ENCODE results near the gene SLC17A4. TPM values are rescaled to one million over a fixed set of nuclear protein-coding genes. Genes with fewer than 3 reads are reported as not detected.

The SLC17A4 gene
- not detected in 2 replicates for total RNA-seq

- DNase-seq (ENCODE audit: low read depth), result no peak
- TF ChIP-seq CTCF (IDR thresholded peaks at IDR 0.05; ENCODE audit: insufficient read depth, low read length, poor library complexity, severe bottlenecking), result no peak
- no peak within 1 kb of the TSS for H3K4me3 ChIP-seq (ENCODE audit: low read depth, low read length)
- H3K36me3 ChIP-seq (ENCODE audit: control insufficient read depth, insufficient read depth, low read length), result no peaks in the 10 kb centered on the region
- no peaks in the 10 kb centered on the region for H3K27me3 ChIP-seq (ENCODE audit: control insufficient read depth, insufficient read depth, low read length)
Measured at GRCh38 chr6:25754535-25754934, at the start of gene SLC17A4. Gene SLC17A4, plus strand, starts transcription at chr6:25754742. Its CDS starts 7,221 bp downstream, at chr6:25761963.

- no peaks in the 10 kb centered on the region for H3K27me3 ChIP-seq (ENCODE audit: control insufficient read depth, insufficient read depth, low read length)
- no peak for TF ChIP-seq CTCF (IDR thresholded peaks at IDR 0.05; ENCODE audit: insufficient read depth, low read length, poor library complexity, severe bottlenecking)
- no peaks in the 10 kb centered on the region for H3K36me3 ChIP-seq (ENCODE audit: control insufficient read depth, insufficient read depth, low read length)
- no peak overlapping the region for H3K4me3 ChIP-seq (ENCODE audit: low read depth, low read length)
- DNase-seq (ENCODE audit: low read depth), result no peak
Measured at GRCh38 chr6:25706314-25707014, 48.1 kb upstream of the SLC17A4 start.

DNA sequence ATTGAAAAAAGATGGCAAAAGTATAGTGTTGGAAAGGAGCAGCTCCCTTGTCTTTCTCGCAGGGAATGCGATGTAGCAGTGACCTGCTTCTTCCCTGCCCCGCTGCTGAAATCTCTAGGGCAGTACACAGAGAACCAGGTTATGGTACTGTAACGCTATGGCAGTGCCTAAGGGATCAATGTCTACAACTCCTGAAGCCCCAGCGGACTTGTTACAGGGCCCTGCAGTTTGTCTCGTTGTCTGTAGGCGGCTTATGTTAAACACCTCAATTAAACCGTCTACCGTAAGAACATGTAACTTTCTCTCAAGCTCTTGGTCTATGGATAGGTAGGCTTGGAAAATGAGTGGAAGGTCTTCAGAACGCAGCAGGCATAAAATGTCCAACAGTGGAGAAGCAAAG is 44.8 kb upstream of the SLC17A4 start:
- H3K4me3 ChIP-seq (ENCODE audit: low read depth, low read length), result no peak overlapping the region
- no peaks in the 10 kb centered on the region for H3K36me3 ChIP-seq (ENCODE audit: control insufficient read depth, insufficient read depth, low read length)
- no peak for TF ChIP-seq CTCF (IDR thresholded peaks at IDR 0.05; ENCODE audit: insufficient read depth, low read length, poor library complexity, severe bottlenecking)
- DNase-seq (ENCODE audit: low read depth), result no peak
- H3K27me3 ChIP-seq (ENCODE audit: control insufficient read depth, insufficient read depth, low read length), result no peaks in the 10 kb centered on the region

GRCh38 chr6:25710287-25710686 is 44.3 kb upstream of the SLC17A4 start:
- no peak for TF ChIP-seq CTCF (IDR thresholded peaks at IDR 0.05; ENCODE audit: insufficient read depth, low read length, poor library complexity, severe bottlenecking)
- Histone ChIP-seq H3K4me3 (ENCODE audit: low read depth, low read length) (no peak overlapping the region), H3K36me3 (ENCODE audit: control insufficient read depth, insufficient read depth, low read length) (no peaks in the 10 kb centered on the region), H3K27me3 (ENCODE audit: control insufficient read depth, insufficient read depth, low read length) (no peaks in the 10 kb centered on the region)
- DNase-seq (ENCODE audit: low read depth), result no peak

- no peak overlapping the region for H3K4me3 ChIP-seq (ENCODE audit: low read depth, low read length)
- no peaks in the 10 kb centered on the region for H3K36me3 ChIP-seq (ENCODE audit: control insufficient read depth, insufficient read depth, low read length)
- H3K27me3 ChIP-seq (ENCODE audit: control insufficient read depth, insufficient read depth, low read length), result no peaks in the 10 kb centered on the region
- TF ChIP-seq CTCF (IDR thresholded peaks at IDR 0.05; ENCODE audit: insufficient read depth, low read length, poor library complexity, severe bottlenecking), result no peak
- no peak for DNase-seq (ENCODE audit: low read depth)
Measured at GRCh38 chr6:25713824-25714223, 40.7 kb upstream of the SLC17A4 start.

DNA sequence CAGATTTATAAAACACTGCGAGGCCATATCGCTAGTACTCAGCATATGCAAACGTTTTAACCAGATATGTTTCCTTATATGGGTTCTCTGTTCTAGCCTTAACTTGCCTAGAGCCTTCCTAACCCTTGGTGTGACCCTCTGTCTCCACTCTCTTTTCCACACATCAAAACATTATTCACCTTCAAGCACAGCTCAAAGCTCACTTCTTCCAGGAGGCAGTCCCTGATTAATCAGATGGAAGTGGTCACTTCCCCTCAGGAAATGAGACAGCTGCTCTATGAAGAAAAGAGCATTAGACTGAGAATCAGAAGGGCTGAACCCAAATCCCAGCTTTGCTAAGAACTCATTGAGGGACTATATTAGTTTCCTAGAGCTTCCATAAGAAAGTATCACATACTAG is 39.8 kb upstream of the SLC17A4 start:
- no peak for TF ChIP-seq CTCF (IDR thresholded peaks at IDR 0.05; ENCODE audit: insufficient read depth, low read length, poor library complexity, severe bottlenecking)
- H3K36me3 ChIP-seq (ENCODE audit: control insufficient read depth, insufficient read depth, low read length), result no peaks in the 10 kb centered on the region
- H3K27me3 ChIP-seq (ENCODE audit: control insufficient read depth, insufficient read depth, low read length), result no peaks in the 10 kb centered on the region
- no peak overlapping the region for H3K4me3 ChIP-seq (ENCODE audit: low read depth, low read length)
- no peak for DNase-seq (ENCODE audit: low read depth)

Measured in kidney epithelial cell (primary cell).